ENCODE results near the gene KRTAP2-1. TPM values are rescaled to one million over a fixed set of nuclear protein-coding genes. Genes with fewer than 3 reads are reported as not detected.

Gene KRTAP2-1
- total RNA-seq, 1 experiment from 2014 or later, result not detected

- DNase-seq (ENCODE audit: low read depth, low spot score), result no peak
- in situ Hi-C loops (cut with HindIII; ENCODE audit: low pct_unique_long_range_greater_than_20kb, low sequenced_read_pairs), result no loop called here
Measured at GRCh38 chr17:40996829-40997228, 50.3 kb downstream of the KRTAP2-1 start.

Small RNA genes lying within 50 kb of the gene (small RNA-seq; reads per million reads assigned to genes)
- gene KRTAP3-4P, result 0 reads per million in 2 experiments

Other genes with a start within 250 kb of the KRTAP2-1 start
- gene KRT28, start 247.4 kb downstream of the KRTAP2-1 start, total RNA-seq (2014; rRNA removed; shearing (Covaris generic)), result not detected in 2 replicates
- 8.1 and 15.9 TPM in 2 replicates for gene KRT10, start 224.7 kb downstream of the KRTAP2-1 start, total RNA-seq (2014; rRNA removed; shearing (Covaris generic))
- 0.59 and 0.82 TPM in 2 replicates for gene KRT12, start 180.1 kb downstream of the KRTAP2-1 start, total RNA-seq (2014; rRNA removed; shearing (Covaris generic))
- gene KRT20, start 162.1 kb downstream of the KRTAP2-1 start, total RNA-seq (2014; rRNA removed; shearing (Covaris generic)), result not detected in 2 replicates
- not detected in 2 replicates for gene KRT23, start 109.7 kb downstream of the KRTAP2-1 start, total RNA-seq (2014; rRNA removed; shearing (Covaris generic))
- gene KRT39, start 80.4 kb downstream of the KRTAP2-1 start, total RNA-seq (2014; rRNA removed; shearing (Covaris generic)), result not detected in 2 replicates
- not detected in 2 replicates for gene KRT40, start 63.0 kb downstream of the KRTAP2-1 start, total RNA-seq (2014; rRNA removed; shearing (Covaris generic))
- not detected in 2 replicates for gene KRTAP3-3, start 53.2 kb downstream of the KRTAP2-1 start, total RNA-seq (2014; rRNA removed; shearing (Covaris generic))
- gene KRTAP3-2, start 47.4 kb downstream of the KRTAP2-1 start, total RNA-seq (2014; rRNA removed; shearing (Covaris generic)), result not detected in 2 replicates
- gene KRTAP3-1, start 38.2 kb downstream of the KRTAP2-1 start, total RNA-seq (2014; rRNA removed; shearing (Covaris generic)), result not detected in 2 replicates
- gene KRTAP1-5, start 20.1 kb downstream of the KRTAP2-1 start, total RNA-seq (2014; rRNA removed; shearing (Covaris generic)), result not detected in 2 replicates
- not detected in 2 replicates for gene KRTAP1-4, start 17.1 kb downstream of the KRTAP2-1 start, total RNA-seq (2014; rRNA removed; shearing (Covaris generic))
- gene KRTAP1-3, start 12.4 kb downstream of the KRTAP2-1 start, total RNA-seq (2014; rRNA removed; shearing (Covaris generic)), result not detected in 2 replicates
- not detected in 2 replicates for gene KRTAP1-1, start 5.9 kb downstream of the KRTAP2-1 start, total RNA-seq (2014; rRNA removed; shearing (Covaris generic))
- gene KRTAP2-2, start 7.9 kb upstream of the KRTAP2-1 start, total RNA-seq (2014; rRNA removed; shearing (Covaris generic)), result not detected in 2 replicates
- not detected in 2 replicates for gene KRTAP2-3, start 12.8 kb upstream of the KRTAP2-1 start, total RNA-seq (2014; rRNA removed; shearing (Covaris generic))
- not detected in 2 replicates for gene KRTAP2-4, start 18.6 kb upstream of the KRTAP2-1 start, total RNA-seq (2014; rRNA removed; shearing (Covaris generic))
- gene KRTAP4-7, start 36.8 kb upstream of the KRTAP2-1 start, total RNA-seq (2014; rRNA removed; shearing (Covaris generic)), result not detected in 2 replicates
- gene KRTAP4-8, start 50.8 kb upstream of the KRTAP2-1 start, total RNA-seq (2014; rRNA removed; shearing (Covaris generic)), result not detected in 2 replicates
- not detected in 2 replicates for gene KRTAP4-16, start 54.9 kb upstream of the KRTAP2-1 start, total RNA-seq (2014; rRNA removed; shearing (Covaris generic))
- gene KRTAP4-9, start 58.1 kb upstream of the KRTAP2-1 start, total RNA-seq (2014; rRNA removed; shearing (Covaris generic)), result not detected in 2 replicates
- gene KRTAP4-11, start 71.1 kb upstream of the KRTAP2-1 start, total RNA-seq (2014; rRNA removed; shearing (Covaris generic)), result not detected in 2 replicates
- gene KRTAP4-12, start 76.9 kb upstream of the KRTAP2-1 start, total RNA-seq (2014; rRNA removed; shearing (Covaris generic)), result not detected in 2 replicates
- not detected in 2 replicates for gene KRTAP4-6, start 93.2 kb upstream of the KRTAP2-1 start, total RNA-seq (2014; rRNA removed; shearing (Covaris generic))
- gene KRTAP4-5, start 102.5 kb upstream of the KRTAP2-1 start, total RNA-seq (2014; rRNA removed; shearing (Covaris generic)), result not detected in 2 replicates
- not detected in 2 replicates for gene KRTAP4-4, start 113.4 kb upstream of the KRTAP2-1 start, total RNA-seq (2014; rRNA removed; shearing (Covaris generic))
- not detected in 2 replicates for gene KRTAP4-3, start 120.9 kb upstream of the KRTAP2-1 start, total RNA-seq (2014; rRNA removed; shearing (Covaris generic))
- gene KRTAP4-2, start 130.9 kb upstream of the KRTAP2-1 start, total RNA-seq (2014; rRNA removed; shearing (Covaris generic)), result not detected in 2 replicates
- gene KRTAP4-1, start 137.6 kb upstream of the KRTAP2-1 start, total RNA-seq (2014; rRNA removed; shearing (Covaris generic)), result not detected in 2 replicates
- not detected in 2 replicates for gene KRTAP9-1, start 142.6 kb upstream of the KRTAP2-1 start, total RNA-seq (2014; rRNA removed; shearing (Covaris generic))
- gene KRTAP9-2, start 179.3 kb upstream of the KRTAP2-1 start, total RNA-seq (2014; rRNA removed; shearing (Covaris generic)), result not detected in 2 replicates
- not detected in 2 replicates for gene KRTAP9-3, start 185.1 kb upstream of the KRTAP2-1 start, total RNA-seq (2014; rRNA removed; shearing (Covaris generic))
- gene KRTAP9-8, start 190.7 kb upstream of the KRTAP2-1 start, total RNA-seq (2014; rRNA removed; shearing (Covaris generic)), result not detected in 2 replicates
- gene KRTAP9-4, start 202.4 kb upstream of the KRTAP2-1 start, total RNA-seq (2014; rRNA removed; shearing (Covaris generic)), result not detected in 2 replicates
- not detected in 2 replicates for gene KRTAP9-9, start 208.1 kb upstream of the KRTAP2-1 start, total RNA-seq (2014; rRNA removed; shearing (Covaris generic))
- not detected in 2 replicates for gene KRTAP9-6, start 218.1 kb upstream of the KRTAP2-1 start, total RNA-seq (2014; rRNA removed; shearing (Covaris generic))
- not detected in 2 replicates for gene KRTAP9-7, start 228.4 kb upstream of the KRTAP2-1 start, total RNA-seq (2014; rRNA removed; shearing (Covaris generic))

Data from SK-MEL-5 (cell line).